Right lobe of liver (tissue), 4 donors: ENCODE data around the gene PPM1H.

Source experiments
- CTCF ChIP-seq, 4 donors: fragments of 200-600 bp in 3 of 4; fragments of 450-650 bp in 1 of 4; IDR thresholded peaks; one replicate each; pipeline versions ENCODE4 v1.5.1 to v1.8.0; 2016 to 2022; ENCODE audit warnings: antibody characterized with exemption in 4 of 4, mild to moderate bottlenecking in 2 of 4
- POLR2A ChIP-seq: fragments of 450-650 bp; IDR thresholded peaks from one replicate; pipeline ENCODE4 v1.6.1; 2017; ENCODE audit warnings: antibody characterized with exemption, mild to moderate bottlenecking
- donor health status: DM: no; HTN: no; CAD: no.
- donor health status: DM: no; HTN: no; CAD: no.
- donor health status: DM: no; HTN: yes; CAD: no.

DNA sequence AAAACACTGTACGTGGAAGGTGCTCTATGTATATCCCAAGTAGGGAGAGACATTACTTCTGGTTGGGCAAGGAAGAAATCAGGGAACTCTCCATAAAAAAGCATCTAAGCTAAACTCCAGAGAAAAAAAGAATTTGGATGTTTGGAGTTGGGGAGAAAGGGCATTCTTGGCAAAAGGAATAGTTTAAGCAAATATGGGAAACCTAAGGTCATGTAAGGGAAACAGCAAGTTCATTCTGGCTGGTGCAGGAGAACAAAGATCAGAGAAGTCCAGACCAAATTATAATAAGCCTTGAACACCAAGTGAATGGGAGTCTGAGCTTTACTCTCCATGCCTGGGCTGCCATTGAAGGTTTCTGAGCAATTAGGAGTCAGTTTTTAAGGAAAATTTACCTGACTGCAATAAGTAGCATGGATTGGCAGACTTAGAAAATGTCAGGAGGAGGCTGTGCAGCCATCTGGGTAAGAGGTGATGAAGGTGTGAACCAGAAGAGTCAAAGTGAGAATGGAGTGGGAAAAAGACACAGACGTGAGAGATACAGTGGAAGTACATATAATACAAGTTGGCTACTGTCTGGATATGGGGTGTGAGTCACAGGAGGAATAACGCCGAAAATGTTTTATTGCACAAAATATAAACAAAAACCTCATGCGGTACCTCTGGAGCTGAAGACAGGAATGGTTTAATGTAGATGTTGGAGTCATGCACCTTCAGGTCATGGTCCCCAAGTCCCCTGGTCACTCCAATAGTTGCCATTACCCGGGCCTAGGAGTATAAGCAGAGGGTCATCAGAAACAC, 245.7 kb downstream of the PPM1H start:
- TF ChIP-seq CTCF (IDR thresholded peaks at IDR 0.05) (no peak), POLR2A (no peak)
